HepG2 (cell line): Measurements from ENCODE around the gene CRYM. TPM values are rescaled to one million over a fixed set of nuclear protein-coding genes. Genes with fewer than 3 reads are reported as not detected.

Experiments
- CHCHD3 ChIP-seq: sonication (generic); formaldehyde crosslinking; IDR thresholded peaks from 2 replicates; pipeline ENCODE4 v1.8.0; 2022; ENCODE audit warnings: mild to moderate bottlenecking, missing genetic modification reagents, moderate library complexity
- CHD2 ChIP-seq: IDR thresholded peaks from 2 replicates; pipeline ENCODE4 v1.6.1; 2011; ENCODE audit warnings: low read depth, low read length, improper control_type of control experiment
- HINFP ChIP-seq: sonication (generic); formaldehyde crosslinking; IDR thresholded peaks from 2 replicates; pipeline ENCODE4 v1.4.0; 2020; ENCODE audit warnings: low read depth, mild to moderate bottlenecking, missing genetic modification reagents
- NR2F1 ChIP-seq, 2 experiments: fragments of 450-650 bp in 1 of 2; formaldehyde crosslinking in 1 of 2; IDR thresholded peaks; 2 replicates each; pipeline versions ENCODE4 v1.5.0 to v1.6.1; 2016 to 2020; ENCODE audit warnings: mild to moderate bottlenecking in 1 of 2, missing compliant biosample characterization in 1 of 2, missing genetic modification reagents in 1 of 2, moderate library complexity in 1 of 2
- REST ChIP-seq, 2 experiments: IDR thresholded peaks; 2 replicates each; pipeline ENCODE4 v1.6.1; 2011 to 2012; ENCODE audit warnings: low read length in 2 of 2, borderline replicate concordance in 1 of 2, low read depth in 1 of 2, mild to moderate bottlenecking in 1 of 2, moderate library complexity in 1 of 2
- SRSF1 ChIP-seq: fragments of 200-400 bp; formaldehyde crosslinking; optimal IDR thresholded peaks from 2 replicates; pipeline ENCODE3; 2017; ENCODE audit warnings: mild to moderate bottlenecking, low read depth, low read length, moderate library complexity
- TCF12 ChIP-seq, 2 experiments: fragments of 450-650 bp in 1 of 2; sonication (generic) in 1 of 2; formaldehyde crosslinking in 1 of 2; IDR thresholded peaks; 2 replicates each; pipeline versions ENCODE4 v1.6.1 to v1.8.0; 2017 to 2022; ENCODE audit warnings: antibody characterized with exemption in 1 of 2, mild to moderate bottlenecking in 1 of 2, missing genetic modification reagents in 1 of 2, moderate library complexity in 1 of 2
- ZBTB40 ChIP-seq, 2 experiments: fragments of 450-650 bp in 1 of 2; sonication (generic) in 1 of 2; formaldehyde crosslinking in 1 of 2; IDR thresholded peaks; 2 replicates each; pipeline versions ENCODE4 v1.6.1 to v1.8.0; 2016 to 2022; ENCODE audit warnings: antibody characterized with exemption in 1 of 2, mild to moderate bottlenecking in 1 of 2, missing genetic modification reagents in 1 of 2
- ZNF672 ChIP-seq: sonication (generic); formaldehyde crosslinking; IDR thresholded peaks from 2 replicates; pipeline ENCODE4 v1.8.1; 2022; ENCODE audit warnings: missing genetic modification reagents
- ZSCAN20 ChIP-seq: sonication (generic); formaldehyde crosslinking; IDR thresholded peaks from 2 replicates; pipeline ENCODE4 v1.4.0; 2020; ENCODE audit warnings: missing genetic modification reagents, mild to moderate bottlenecking, borderline replicate concordance
- polyA plus RNA-seq, 8 experiments: library from polyadenylated mRNA; depleted of rRNA in 3 of 8; stranded (reverse) in 7 of 8; unstranded in 1 of 8; fragments of >200 nt; fragmentation: Illumina TruSeq in 4 of 8; extraction: Trizol in 4 of 8; gene quantifications; 2 replicates each; pipeline versions ENCODE4 v1.2.1 to v1.2.3, GENCODE V29; 2011 to 2016; ENCODE audit warnings: low read depth in 4 of 8, missing spikeins in 1 of 8, mixed read lengths in 1 of 8; ENCODE audit not compliant: insufficient read depth in 1 of 8
- total RNA-seq, 5 experiments: library from RNA; depleted of rRNA; stranded (reverse); fragments of >200 nt; fragmentation: Illumina TruSeq; extraction: Trizol; gene quantifications; 2 replicates each; pipeline ENCODE4 v1.2.3, GENCODE V29; 2016; ENCODE audit warnings: low read depth in 1 of 5

CRYM gene
- total and polyA plus RNA-seq, 2 of the 13 experiments (the other 11 are each of a cell fraction or from before 2014, with no cell fraction given) = 1.9 to 2.2 TPM

GRCh38 chr16:21285314-21285713 is 7.2 kb upstream of the CRYM start (continued):
- no peak for TF ChIP-seq HINFP (CRISPR knock-in tag)
- no peak for TF ChIP-seq TCF12 (IDR thresholded peaks at IDR 0.05)
- no peak for TF ChIP-seq TCF12 (CRISPR knock-in tag; IDR thresholded peaks at IDR 0.05)
- TF ChIP-seq ZSCAN20 (CRISPR knock-in tag) = no peak
- TF ChIP-seq REST (IDR thresholded peaks at IDR 0.05; ENCODE audit: borderline replicate concordance in 1 of 2, low read depth in 1 of 2, low read length in 2 of 2) = no peak
- TF ChIP-seq NR2F1 (CRISPR knock-in tag; IDR thresholded peaks at IDR 0.05) = no peak
- no peak for TF ChIP-seq CHD2
- TF ChIP-seq SRSF1 = no peak
- no peak for TF ChIP-seq ZNF672
- no peak for TF ChIP-seq ZBTB40 (IDR thresholded peaks at IDR 0.05)
- TF ChIP-seq ZBTB40 (CRISPR knock-in tag; IDR thresholded peaks at IDR 0.05) = no peak
- no peak for TF ChIP-seq CHCHD3
